Measurements from ENCODE around the gene TKFC. TPM values are rescaled to one million over a fixed set of nuclear protein-coding genes. Genes with fewer than 3 reads are reported as not detected.

The TKFC gene
- total and polyA plus RNA-seq, 2 experiments from 2014 or later: 39.8 to 44.6 TPM

GRCh38 chr11:61361741-61362541, 28.9 kb downstream of the TKFC start, which contains the start of the genes CYB561A3 and TMEM138:
Gene CYB561A3, minus strand, starts transcription at chr11:61361882. Its CDS starts 5,169 bp downstream, at chr11:61356713.
Gene TMEM138, plus strand, starts transcription at chr11:61362374. Its CDS starts 2,017 bp downstream, at chr11:61364391.
- in situ Hi-C loops (cut with MboI): no loop called here
- 0 to 1% methylated on average over 54 to 59 of the region's 63 CpGs for WGBS, 2 experiments (ENCODE audit: low coverage in 1 of 2, low lambda C conversion rate in 2 of 2, missing lambda C conversion rate in 2 of 2)
- Histone ChIP-seq H3F3A (ENCODE audit: insufficient read depth) (0 out of 2 replicates have a peak, but pooled peaks cover 6% of the 10 kb centered on the region), H3K9me3 (ENCODE audit: low read depth) (no peaks in the 10 kb centered on the region), H3K4me2 (ENCODE audit: unreplicated experiment) (peak within 1 kb of the TSS; percentile 69), H2AFZ (peak within 1 kb of the TSS; percentile 84), H4K20me1 (ENCODE audit: insufficient read depth) (no peaks in the 10 kb centered on the region), H3K4me1 (ENCODE audit: insufficient read depth) (peaks cover 13% of the 10 kb centered on the region), H3K27me3 (replicated peaks; ENCODE audit: insufficient read depth) (no peaks in the 10 kb centered on the region), H3K9me2 (ENCODE audit: insufficient read depth) (no peaks in the 10 kb centered on the region), H3K27ac (peak within 1 kb of the TSS; percentile 86), H3K79me2 (ENCODE audit: insufficient read depth) (peaks cover 48% of the 10 kb centered on the region), H3K9ac (peak within 1 kb of the TSS; percentile 87), H3K36me3 (ENCODE audit: low read depth) (no peaks in the 10 kb centered on the region; the same call in 1 of the 2 replicates), H3K4me3 (peak within 1 kb of the TSS; percentile 78)
- TF ChIP-seq EZH2 (IDR thresholded peaks at IDR 0.05; ENCODE audit: insufficient read depth, poor library complexity, severe bottlenecking) (no peak), EZH2phosphoT487 (IDR thresholded peaks at IDR 0.05; ENCODE audit: insufficient read depth, low read depth) (no peak)
- DNase-seq: peak; percentile 99

- Histone ChIP-seq H3K27ac (peak overlapping the region; percentile 86), H3K79me2 (ENCODE audit: insufficient read depth) (peaks cover 48% of the 10 kb centered on the region), H3K9ac (peak overlapping the region; percentile 87), H3K9me2 (ENCODE audit: insufficient read depth) (no peaks in the 10 kb centered on the region), H3K36me3 (ENCODE audit: low read depth) (peaks cover 4% of the 10 kb centered on the region; the same call in 1 of the 2 replicates), H3K4me2 (ENCODE audit: unreplicated experiment) (peak overlapping the region; percentile 69), H3F3A (ENCODE audit: insufficient read depth) (0 out of 2 replicates have a peak, but pooled peaks cover 6% of the 10 kb centered on the region), H3K4me1 (ENCODE audit: insufficient read depth) (peaks cover 13% of the 10 kb centered on the region), H3K27me3 (replicated peaks; ENCODE audit: insufficient read depth) (no peaks in the 10 kb centered on the region), H2AFZ (peak overlapping the region; percentile 84), H3K4me3 (peak overlapping the region; percentile 78), H3K9me3 (ENCODE audit: low read depth) (no peaks in the 10 kb centered on the region), H4K20me1 (ENCODE audit: insufficient read depth) (no peaks in the 10 kb centered on the region)
- in situ Hi-C loops (cut with MboI): no loop called here
- DNase-seq: peak; percentile 90
- 1 to 2% methylated on average over 12 of the region's 12 CpGs for WGBS, 2 experiments (ENCODE audit: low coverage in 1 of 2, low lambda C conversion rate in 2 of 2, missing lambda C conversion rate in 2 of 2)
- TF ChIP-seq EZH2 (IDR thresholded peaks at IDR 0.05; ENCODE audit: insufficient read depth, poor library complexity, severe bottlenecking) (no peak), EZH2phosphoT487 (IDR thresholded peaks at IDR 0.05; ENCODE audit: insufficient read depth, low read depth) (no peak)
These were observed 29.5 kb downstream of the TKFC start for GRCh38 chr11:61362542-61362875.

- no peak for TF ChIP-seq EZH2phosphoT487 (IDR thresholded peaks at IDR 0.05; ENCODE audit: insufficient read depth, low read depth)
- no peak for TF ChIP-seq EZH2 (IDR thresholded peaks at IDR 0.05; ENCODE audit: insufficient read depth, poor library complexity, severe bottlenecking)
- H3K9me3 ChIP-seq (ENCODE audit: low read depth): no peaks in the 10 kb centered on the region
- H3K9ac ChIP-seq: no peak overlapping the region
- H4K20me1 ChIP-seq (ENCODE audit: insufficient read depth): no peaks in the 10 kb centered on the region
- no peak overlapping the region for H3K27ac ChIP-seq
- H3F3A ChIP-seq (ENCODE audit: insufficient read depth): peaks cover 15% of the 10 kb centered on the region; the same call in 1 of the 2 replicates
- no peak overlapping the region for H3K4me2 ChIP-seq (ENCODE audit: unreplicated experiment)
- no peaks in the 10 kb centered on the region for H3K9me2 ChIP-seq (ENCODE audit: insufficient read depth)
- no peaks in the 10 kb centered on the region for H3K27me3 ChIP-seq (replicated peaks; ENCODE audit: insufficient read depth)
- peaks cover 44% of the 10 kb centered on the region for H3K79me2 ChIP-seq (ENCODE audit: insufficient read depth)
- in situ Hi-C loops (cut with MboI): no loop called here
- H3K4me1 ChIP-seq (ENCODE audit: insufficient read depth): peaks cover 17% of the 10 kb centered on the region
- no peak for DNase-seq
- no peak overlapping the region for H3K4me3 ChIP-seq
- WGBS, 2 experiments (ENCODE audit: low coverage in 1 of 2, low lambda C conversion rate in 2 of 2, missing lambda C conversion rate in 2 of 2): 70 to 77% methylated on average over 5 of the region's 5 CpGs
- H2AFZ ChIP-seq: no peak overlapping the region
- H3K36me3 ChIP-seq (ENCODE audit: low read depth): peaks cover 17% of the 10 kb centered on the region; the same call in 1 of the 2 replicates
These were observed 31.1 kb downstream of the TKFC start for GRCh38 chr11:61364012-61364675.

GRCh38 chr11:61367406-61367805, 34.4 kb downstream of the TKFC start:
- H3K4me1 ChIP-seq (ENCODE audit: insufficient read depth): peaks cover 25% of the 10 kb centered on the region
- H3K79me2 ChIP-seq (ENCODE audit: insufficient read depth): peaks cover 21% of the 10 kb centered on the region
- TF ChIP-seq EZH2phosphoT487 (IDR thresholded peaks at IDR 0.05; ENCODE audit: insufficient read depth, low read depth) (no peak), EZH2 (IDR thresholded peaks at IDR 0.05; ENCODE audit: insufficient read depth, poor library complexity, severe bottlenecking) (no peak)
- no peak overlapping the region for H3K9ac ChIP-seq
- no peaks in the 10 kb centered on the region for H3K9me3 ChIP-seq (ENCODE audit: low read depth)
- peaks cover 21% of the 10 kb centered on the region for H3F3A ChIP-seq (ENCODE audit: insufficient read depth)
- peaks cover 17% of the 10 kb centered on the region; the same call in 1 of the 2 replicates for H3K36me3 ChIP-seq (ENCODE audit: low read depth)
- H3K27ac ChIP-seq: no peak overlapping the region
- no peak overlapping the region for H3K4me3 ChIP-seq
- no peaks in the 10 kb centered on the region for H4K20me1 ChIP-seq (ENCODE audit: insufficient read depth)
- in situ Hi-C loops (cut with MboI): no loop called here
- no peak overlapping the region for H3K4me2 ChIP-seq (ENCODE audit: unreplicated experiment)
- no peak for DNase-seq
- WGBS, 2 experiments (ENCODE audit: low coverage in 1 of 2, low lambda C conversion rate in 2 of 2, missing lambda C conversion rate in 2 of 2): 86 to 87% methylated on average over 6 of the region's 6 CpGs
- H2AFZ ChIP-seq: no peak overlapping the region
- H3K27me3 ChIP-seq (replicated peaks; ENCODE audit: insufficient read depth): no peaks in the 10 kb centered on the region
- H3K9me2 ChIP-seq (ENCODE audit: insufficient read depth): no peaks in the 10 kb centered on the region
